ENCODE results near the gene ZNF420.

Gene ZNF420

DNA sequence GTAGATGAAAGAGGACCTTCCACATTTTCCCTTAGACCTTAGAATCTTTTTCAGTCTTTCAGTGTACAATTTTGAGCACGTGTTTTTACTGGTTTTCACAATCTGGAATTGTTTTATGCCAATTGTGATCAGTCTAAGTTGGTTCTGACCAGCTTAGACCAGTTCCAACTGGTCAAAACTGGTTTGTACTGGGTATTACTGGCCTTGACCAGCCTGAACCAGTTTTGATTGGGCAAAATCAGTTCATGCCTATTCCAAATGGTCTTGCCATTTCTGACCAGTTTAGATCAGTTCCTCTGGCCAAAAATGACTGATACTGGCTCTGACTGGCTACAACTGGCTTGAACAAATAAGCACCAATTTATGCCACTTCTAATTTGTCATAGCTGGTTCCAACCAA, 57.9 kb downstream of the ZNF420 start:
- no peak for DNase-seq (ENCODE audit: low read depth in 2 of 2, low spot score in 1 of 2)

DNA sequence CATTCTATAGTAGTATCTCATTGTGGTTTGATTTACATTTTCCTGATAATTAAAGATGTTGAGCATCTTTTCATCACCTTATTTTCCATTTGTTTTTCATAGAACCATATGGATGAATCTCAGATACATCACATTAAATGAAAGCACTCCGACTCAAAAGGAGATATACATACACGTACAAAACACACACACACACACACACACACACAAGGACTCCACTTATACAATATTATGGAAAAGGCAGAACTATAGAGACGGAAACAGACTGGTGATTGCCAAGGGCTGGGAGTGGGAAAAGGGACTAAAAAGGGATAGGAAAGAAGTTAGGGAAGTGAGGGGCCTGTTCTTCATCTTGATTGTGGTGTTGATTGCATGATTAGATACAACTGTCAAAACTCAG, 70.0 kb downstream of the ZNF420 start:
- DNase-seq (ENCODE audit: low read depth in 2 of 2, low spot score in 1 of 2), result no peak

DNA sequence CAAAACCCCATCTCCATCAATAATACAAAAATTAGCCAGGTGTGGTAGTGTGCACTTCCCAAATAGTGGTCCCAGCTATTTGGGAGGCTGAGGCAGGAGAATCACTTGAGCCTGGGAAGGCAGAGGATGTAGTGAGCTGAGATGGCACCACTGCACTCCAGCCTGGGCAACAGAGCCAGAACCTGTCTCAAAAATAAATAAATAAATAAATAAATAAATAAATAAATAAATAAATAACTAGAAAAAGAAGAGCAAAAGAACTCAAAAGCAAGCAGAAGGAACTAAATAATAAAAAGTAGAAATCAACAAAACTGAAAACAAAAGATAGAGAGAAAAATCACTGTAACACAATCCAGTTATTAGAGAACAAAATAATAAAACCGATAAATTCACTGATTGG, 81.9 kb downstream of the ZNF420 start:
- no peak for DNase-seq (ENCODE audit: low read depth in 2 of 2, low spot score in 1 of 2)

DNA sequence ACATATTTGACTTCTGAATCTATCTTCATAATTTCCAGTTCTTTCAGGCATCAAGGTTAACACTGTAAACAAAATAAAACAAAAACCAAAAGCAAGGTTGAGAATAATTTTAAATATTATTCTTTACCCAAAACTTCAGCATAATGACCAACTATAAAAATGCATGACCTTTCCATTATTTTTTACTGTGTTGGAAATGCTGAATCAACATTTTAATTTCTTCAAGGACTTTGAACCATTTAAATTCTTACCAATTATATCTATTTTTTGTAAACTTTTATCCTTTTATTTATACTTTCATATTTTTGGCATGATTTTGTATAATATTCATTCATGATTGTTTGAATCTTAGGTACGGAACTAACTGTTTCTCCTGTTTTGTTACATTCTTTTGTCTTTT, 87.4 kb downstream of the ZNF420 start:
- no peak for DNase-seq (ENCODE audit: low read depth in 2 of 2, low spot score in 1 of 2)

DNA sequence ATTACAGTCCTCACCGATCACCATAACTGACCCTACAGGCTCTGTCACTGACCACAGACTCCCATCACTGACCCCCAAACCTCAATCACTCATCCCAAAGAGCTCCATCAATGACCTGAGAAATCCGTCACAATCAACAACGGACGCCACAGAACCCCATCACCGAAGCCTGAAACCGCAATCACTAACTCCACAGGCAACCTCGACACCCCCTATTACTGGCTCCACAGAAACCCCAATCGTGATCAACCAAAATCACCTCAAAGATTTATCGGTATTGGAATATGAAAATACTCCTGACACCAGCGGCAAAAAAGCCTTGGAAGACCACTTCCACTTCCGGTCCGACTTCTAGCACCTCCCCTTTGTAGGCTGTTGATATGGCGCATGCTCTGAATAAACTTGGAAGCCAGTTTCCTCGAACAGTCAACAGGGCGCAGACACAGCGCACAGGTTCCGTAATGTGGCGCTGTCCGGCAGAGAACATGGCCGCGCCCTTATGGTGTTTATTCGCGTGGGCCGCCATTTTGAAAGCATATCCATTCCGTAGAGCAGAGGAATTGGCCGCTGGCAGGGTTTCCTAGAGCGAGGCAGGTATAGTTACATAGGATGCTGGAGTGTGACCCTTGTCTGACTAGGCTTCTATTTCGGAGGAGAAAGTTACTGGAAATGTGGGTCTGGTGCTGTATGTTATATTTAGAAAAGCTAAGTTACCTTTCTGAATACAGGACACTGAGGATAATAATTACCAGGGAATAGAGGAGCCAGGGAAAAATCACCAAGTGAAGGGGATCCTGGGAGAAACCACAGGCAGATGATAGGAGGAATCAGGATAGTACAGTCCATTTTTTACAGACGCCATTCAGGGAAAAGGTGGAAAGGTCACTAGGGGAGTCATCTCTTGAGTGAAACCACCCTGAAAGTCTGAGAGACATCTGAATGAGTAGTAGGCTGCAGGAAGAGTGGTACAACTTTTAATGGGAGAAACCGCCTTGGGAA, 94.4 kb downstream of the ZNF420 start, which contains the start of gene ZNF585A:
ZNF585A (minus strand) TSS at position 328 of the 999 bp plus-strand sequence. CDS start 2,785 bp downstream, outside the sequence.
- peak; percentile 81 to 82 for DNase-seq (ENCODE audit: low read depth in 2 of 2, low spot score in 1 of 2)

Data from stimulated activated CD8-positive, alpha-beta memory T cell treated with anti-CD3 and anti-CD28 coated beads, Interleukin-4, amount 100 ng/mL, for 4 hours (primary cell).